GM20000 (cell line): ENCODE results near the gene PHLDB3.

Source experiments
- DNase-seq: peaks from one replicate; pipeline ENCODE4 v3.0.0; 2012; ENCODE audit warnings: low spot score
- TF ChIP-seq, protein P1 (sequence below): IDR thresholded peaks from 2 replicates; pipeline ENCODE4 v1.5.1; 2012; ENCODE audit warnings: mild to moderate bottlenecking, control low read depth; ENCODE audit errors: extremely low read depth, missing control alignments

The PHLDB3 gene

DNA sequence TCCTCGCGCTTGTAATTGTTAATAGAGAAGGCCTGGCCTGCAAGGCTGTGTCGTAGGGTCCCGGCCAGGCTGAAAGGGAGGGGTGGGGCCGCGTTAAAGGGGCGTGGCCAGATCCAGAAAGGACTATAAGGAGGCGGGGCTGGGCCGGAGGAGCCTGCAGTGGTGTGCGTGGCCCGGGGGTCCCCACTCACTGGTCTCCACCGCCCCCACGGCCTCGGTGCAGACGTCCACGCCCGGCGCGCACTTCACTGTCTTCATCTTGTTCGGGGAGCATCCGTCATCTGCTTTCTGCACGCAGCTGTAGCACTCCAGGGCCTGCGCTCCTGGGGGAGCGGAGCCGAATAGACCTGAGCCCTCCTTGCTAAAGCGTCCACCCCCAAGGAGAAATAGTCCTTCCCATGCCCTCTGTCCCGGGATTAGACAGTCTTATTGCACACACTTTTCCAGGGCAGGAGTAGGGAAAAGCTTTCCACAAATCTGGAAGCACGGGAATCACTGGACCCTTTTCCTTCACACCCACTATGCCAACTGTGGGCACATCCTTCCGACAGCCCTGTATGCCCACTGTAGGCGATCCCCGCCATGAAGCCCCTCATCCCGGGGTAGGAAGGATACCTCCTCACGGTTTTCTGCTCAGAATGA is 40.3 kb downstream of the PHLDB3 start:
- peak; percentile 82 for DNase-seq
- TF ChIP-seq, protein P1, sequence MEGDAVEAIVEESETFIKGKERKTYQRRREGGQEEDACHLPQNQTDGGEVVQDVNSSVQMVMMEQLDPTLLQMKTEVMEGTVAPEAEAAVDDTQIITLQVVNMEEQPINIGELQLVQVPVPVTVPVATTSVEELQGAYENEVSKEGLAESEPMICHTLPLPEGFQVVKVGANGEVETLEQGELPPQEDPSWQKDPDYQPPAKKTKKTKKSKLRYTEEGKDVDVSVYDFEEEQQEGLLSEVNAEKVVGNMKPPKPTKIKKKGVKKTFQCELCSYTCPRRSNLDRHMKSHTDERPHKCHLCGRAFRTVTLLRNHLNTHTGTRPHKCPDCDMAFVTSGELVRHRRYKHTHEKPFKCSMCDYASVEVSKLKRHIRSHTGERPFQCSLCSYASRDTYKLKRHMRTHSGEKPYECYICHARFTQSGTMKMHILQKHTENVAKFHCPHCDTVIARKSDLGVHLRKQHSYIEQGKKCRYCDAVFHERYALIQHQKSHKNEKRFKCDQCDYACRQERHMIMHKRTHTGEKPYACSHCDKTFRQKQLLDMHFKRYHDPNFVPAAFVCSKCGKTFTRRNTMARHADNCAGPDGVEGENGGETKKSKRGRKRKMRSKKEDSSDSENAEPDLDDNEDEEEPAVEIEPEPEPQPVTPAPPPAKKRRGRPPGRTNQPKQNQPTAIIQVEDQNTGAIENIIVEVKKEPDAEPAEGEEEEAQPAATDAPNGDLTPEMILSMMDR, result no peak

DNA sequence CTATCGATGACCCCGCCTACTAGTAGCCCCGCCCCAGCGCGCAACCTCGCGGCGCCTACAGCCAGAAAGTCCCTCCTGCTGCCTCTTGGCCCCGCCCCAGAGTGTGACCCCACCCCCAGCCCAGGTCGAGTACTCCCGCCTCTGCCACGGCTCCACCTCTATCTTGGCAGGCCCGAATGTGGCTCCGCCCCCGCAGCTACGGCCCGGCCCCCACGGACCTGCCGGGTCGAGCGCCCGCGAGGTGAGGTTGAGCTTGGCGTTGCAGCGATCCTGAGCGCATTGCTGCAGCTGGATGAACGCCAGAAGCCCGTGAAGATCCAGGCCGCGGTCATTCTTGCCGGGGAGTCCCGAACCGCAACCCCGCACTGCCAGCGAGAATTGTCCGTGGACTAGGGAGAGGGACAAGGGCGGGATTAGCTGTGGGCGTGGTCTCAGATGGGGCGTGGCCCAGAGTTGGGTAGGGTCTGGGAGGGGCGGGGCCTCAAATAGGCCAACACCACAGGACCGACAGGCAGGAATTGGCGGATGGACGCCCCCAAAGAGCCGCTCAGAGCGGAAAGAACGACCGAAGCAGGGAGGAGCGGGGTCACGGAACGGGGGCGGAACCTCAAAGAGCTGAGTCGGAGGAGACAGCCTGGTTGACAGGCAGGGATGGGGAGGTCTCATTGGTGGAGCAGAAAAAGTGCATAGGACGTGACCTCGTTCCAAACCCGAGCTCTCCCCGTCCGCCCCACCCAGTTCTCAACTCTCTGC is 41.0 kb downstream of the PHLDB3 start:
- TF ChIP-seq, protein P1, result no peak
- peak; percentile 97 for DNase-seq

DNA sequence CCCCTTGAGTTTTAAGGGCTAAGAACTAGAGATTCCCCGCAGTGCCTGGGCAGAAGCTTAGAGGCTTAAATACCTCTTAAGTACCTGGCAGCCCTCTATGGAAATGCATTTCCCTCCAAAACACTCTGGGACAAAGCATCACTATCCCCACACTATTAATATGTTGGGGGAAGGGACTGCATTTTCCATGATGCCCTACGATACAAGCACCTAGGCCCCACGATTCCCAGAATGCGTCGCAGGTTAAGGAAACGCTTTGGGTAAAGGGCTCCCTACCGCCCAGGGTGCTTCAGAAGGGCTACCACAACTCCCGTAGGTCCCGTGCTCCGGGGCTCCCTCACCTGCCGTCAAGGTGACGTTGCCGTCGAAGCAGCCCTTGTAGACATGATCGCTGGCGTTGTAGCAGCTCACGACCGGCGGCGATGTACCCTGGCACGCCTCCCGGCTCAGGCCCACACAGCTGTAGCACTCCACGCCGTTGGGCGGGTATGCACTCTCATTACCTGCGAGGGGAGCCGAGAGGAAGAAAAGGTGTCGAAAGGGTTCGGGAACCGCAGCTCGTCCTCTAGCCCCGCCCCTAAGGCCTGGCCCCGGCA is 41.7 kb downstream of the PHLDB3 start:
- DNase-seq, result no peak
- TF ChIP-seq, protein P1, result no peak

DNA sequence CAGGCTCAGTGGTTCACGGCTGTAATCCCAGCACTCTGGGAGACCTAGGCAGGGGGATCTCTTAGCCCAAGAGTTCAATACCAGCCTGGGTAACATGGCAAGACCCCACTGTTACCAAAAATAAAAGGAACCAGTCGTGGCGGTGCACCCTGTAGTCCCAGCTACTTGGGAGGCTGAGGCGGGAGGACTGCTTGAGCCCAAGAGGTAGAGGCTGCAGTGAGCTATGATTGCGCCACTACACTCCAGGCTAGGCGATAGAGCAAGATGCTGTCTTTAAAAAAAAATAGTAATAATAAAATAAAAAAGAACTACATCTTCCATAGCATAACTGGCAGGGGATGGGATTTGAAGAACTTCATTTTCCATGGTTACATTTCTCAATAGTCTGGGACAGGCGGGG is 42.2 kb downstream of the PHLDB3 start:
- TF ChIP-seq, protein P1, result no peak
- no peak for DNase-seq

DNA sequence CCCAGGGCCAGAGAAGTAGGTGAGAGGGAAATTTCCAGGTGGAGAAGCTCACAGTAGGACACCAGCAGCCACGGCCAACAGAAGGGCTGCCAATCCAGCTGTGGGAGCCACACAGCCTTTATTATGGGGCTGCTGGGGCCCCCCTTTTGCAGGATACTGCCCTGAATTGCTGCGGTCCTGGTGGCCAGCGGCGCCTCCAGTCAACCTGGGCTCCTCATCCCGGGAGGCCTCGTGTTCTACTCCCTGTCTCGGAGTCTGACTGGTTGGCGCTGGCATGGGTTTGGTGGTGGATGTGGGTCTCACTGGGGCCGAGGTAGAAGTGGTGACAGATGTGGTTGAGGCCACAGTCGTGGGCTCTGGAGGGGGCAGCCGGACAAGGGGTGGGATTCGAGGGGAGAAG is 43.2 kb downstream of the PHLDB3 start:
- TF ChIP-seq, protein P1, result no peak
- no peak for DNase-seq

DNA sequence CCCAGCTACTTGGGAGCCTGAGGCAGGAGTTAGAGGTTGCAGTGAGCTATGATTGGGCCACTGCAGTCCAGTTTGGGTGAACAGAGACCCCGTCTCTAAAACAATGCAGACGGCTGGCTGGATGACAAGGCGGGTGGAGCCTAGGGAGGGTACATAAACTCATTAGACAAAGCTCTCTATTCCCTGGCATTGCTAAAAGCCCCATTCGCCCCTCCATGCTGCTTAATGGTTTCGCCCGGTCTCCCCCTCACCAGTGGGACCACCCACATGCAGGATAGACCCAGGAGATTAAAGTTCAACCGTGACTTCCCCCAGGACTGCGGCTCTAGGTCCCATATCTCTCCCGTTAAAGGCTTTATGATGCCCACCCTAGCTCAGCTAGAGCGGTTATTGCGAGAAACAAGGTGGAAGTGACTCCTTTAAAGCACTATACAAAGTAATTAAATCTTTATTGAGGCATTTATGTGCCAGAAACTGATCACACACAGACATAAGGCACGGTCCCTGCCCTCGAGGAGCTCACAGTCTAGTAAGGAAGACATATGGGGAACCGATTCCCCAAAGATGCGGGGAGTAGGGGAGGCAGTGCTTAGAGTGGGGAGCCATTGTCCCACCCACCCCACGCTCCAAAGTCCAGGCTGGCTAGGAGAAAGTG is 44.1 kb downstream of the PHLDB3 start:
- TF ChIP-seq, protein P1, result no peak
- DNase-seq, result no peak

DNA sequence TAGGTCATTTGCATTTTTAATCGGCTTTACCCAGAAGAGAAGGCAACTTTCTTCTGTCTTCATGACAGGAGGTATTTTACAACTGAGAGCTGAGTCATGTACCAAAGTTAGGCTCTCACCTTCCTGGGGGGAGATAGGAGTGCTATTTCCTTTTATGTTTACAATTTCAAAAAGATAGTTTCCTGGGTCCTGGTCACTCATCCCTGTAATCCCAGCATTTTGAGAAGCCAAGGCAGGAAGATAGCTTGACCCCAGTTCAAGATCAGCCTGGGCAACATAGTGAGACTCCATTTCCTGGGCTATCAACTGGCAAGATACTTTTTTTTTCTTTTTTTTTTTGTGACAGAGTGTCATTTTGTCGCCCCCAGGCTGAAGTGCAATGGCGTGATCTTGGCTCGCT is 46.7 kb downstream of the PHLDB3 start:
- no peak for DNase-seq
- TF ChIP-seq, protein P1, result no peak
